ENCODE measurements around the gene SREBF2. TPM values are rescaled to one million over a fixed set of nuclear protein-coding genes. Genes with fewer than 3 reads are reported as not detected.

The SREBF2 gene
- total RNA-seq, 1 experiment from 2014 or later = 103 TPM

DNA sequence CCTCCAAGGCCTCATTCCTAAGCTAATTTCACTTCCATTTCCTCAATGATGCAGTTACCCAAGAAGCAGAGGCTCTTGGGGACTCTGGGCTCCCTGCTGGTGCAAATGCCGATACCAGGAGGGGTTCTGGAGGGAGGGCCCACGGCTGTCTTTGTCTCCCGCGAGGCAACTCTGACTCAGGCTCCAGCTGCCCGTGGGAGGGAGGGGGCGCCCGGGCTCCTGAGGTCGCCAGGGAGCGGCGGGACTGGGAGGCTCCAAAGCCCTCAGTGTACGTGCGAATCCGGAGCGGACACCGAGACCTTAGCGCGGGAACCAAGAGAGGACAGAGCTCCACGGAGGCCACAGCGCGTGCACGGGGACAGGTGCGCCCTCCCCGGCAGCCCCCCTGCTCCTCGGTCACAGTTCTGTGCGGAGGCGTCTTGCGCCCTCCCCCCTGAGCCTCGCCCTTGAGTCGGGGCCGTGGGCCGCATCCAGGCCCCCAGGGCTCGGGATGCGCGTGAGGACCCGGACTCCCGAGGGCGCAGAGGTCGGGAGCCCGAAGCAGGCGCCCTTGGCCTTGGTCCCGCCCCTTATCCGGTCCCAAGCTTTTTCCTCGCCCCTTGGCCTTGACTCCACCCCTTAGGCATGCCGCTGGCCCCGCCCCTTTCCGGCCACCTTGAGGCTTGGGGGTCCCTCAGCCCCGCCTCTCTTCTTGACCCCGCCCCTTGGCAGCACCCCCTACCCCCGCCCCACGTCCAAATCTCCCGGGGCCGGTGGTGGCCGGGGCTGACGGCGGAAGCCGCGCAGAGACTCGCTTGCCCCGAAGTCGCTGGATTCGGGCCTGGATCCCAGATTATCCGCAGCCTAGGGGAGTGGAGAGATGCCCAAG is 86.7 kb downstream of the SREBF2 start:
- H3K9me3 ChIP-seq (replicated peaks) = no peaks in the 10 kb centered on the region
- no peak overlapping the region for H3K4me3 ChIP-seq
- 0 out of 2 replicates have a peak, but pooled peaks cover 8% of the 10 kb centered on the region for H3K4me1 ChIP-seq
- H3K27ac ChIP-seq = no peak overlapping the region
- H3K36me3 ChIP-seq = no peaks in the 10 kb centered on the region
- H3K27me3 ChIP-seq = peaks cover 5% of the 10 kb centered on the region; the same call in 1 of the 2 replicates
- no peak for DNase-seq

DNA sequence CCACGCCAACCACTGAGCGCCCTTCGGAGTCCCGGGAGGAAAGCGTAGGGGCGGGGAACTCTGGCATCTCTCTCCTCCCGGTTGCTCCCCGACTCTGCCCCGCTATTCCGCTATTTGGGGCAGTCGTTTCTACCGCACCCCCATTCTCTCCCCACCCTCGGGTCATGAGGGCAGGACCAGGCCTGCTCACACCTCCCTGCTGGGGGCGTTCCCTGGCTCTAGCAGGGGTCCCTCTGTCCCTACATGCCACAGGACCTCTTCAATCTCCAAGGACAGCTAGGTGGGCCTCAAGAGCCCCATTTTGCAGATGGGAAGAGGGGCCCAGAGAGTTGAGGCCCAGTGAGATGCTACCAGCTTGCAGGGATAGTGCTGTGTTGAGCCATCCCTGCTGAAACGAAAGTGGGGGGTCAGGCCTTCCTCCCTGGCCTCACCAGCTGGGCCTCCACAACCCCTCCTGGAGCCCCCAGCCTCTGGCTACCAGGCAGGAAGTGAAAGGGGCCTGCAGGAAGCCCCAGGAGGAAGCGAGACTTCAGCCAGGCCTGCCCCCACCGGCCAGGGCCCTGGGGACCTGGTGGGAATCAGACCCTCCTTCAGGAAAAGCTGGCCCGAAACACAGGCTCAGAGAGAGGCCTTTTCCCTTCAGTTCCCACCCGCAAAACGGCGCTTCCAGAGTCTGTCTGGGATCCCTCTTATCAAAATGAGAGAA is 87.5 kb downstream of the SREBF2 start:
- Histone ChIP-seq H3K4me3 (no peak overlapping the region), H3K4me1 (0 out of 2 replicates have a peak, but pooled peaks cover 8% of the 10 kb centered on the region), H3K27ac (no peak overlapping the region), H3K27me3 (peaks cover 2% of the 10 kb centered on the region; the same call in 1 of the 2 replicates), H3K36me3 (no peaks in the 10 kb centered on the region), H3K9me3 (replicated peaks) (no peaks in the 10 kb centered on the region)
- no peak for DNase-seq

DNA sequence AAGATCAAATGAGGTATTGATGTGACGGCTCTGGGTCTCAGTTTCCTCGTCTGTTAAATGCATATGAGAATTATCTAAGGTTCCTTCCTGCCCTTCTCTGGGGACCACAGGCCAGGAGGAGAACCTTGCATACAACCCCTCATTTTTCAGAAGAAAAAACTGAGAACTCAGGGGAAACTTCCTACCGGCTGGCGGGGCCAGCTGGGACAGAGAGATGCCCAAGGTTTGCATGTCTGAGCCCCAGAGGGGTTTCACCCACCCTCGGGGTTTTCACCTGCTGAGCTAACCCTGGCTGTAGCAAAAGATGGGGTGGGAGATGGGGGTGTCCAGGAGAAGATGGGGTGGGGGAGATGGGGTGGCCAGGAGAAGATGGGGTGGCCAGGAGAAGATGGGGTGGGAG is 89.4 kb downstream of the SREBF2 start:
- Histone ChIP-seq H3K4me1 (0 out of 2 replicates have a peak, but pooled peaks cover 12% of the 10 kb centered on the region), H3K27me3 (no peaks in the 10 kb centered on the region), H3K9me3 (replicated peaks) (no peaks in the 10 kb centered on the region), H3K27ac (no peak overlapping the region), H3K4me3 (no peak overlapping the region), H3K36me3 (no peaks in the 10 kb centered on the region)
- no peak for DNase-seq

DNA sequence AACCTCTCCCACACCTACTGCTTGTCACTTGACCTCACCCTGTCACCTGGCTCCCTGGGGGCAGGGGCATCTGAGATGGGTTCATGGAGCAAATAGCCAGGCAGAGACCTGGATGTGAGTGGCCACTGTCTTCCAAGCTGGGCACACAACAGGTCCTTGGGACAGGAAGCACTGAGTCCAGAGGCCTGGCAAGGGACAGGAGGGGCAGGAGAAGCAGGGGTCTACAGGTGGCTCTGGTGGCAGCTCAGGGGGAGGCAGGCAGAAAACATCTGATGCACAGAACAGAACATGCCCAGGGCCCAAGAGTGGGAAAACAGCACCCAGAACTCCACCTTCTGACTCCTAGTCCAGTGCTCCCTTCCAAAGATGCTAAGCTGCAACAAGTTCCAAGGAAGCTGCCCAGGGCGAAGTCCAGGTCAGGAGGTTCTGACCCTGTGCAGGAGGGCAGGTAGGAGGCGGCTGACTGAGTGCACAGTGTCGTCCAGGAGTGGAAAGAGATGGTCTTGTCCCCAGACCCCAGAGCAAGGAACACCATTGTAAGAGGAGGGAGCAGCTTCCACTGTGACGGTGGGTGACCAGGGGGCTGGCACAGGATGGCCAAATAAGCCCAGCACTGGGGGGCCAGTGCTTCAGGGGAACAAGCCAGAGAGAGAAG is 90.2 kb downstream of the SREBF2 start:
- H3K36me3 ChIP-seq = no peaks in the 10 kb centered on the region
- no peaks in the 10 kb centered on the region for H3K9me3 ChIP-seq (replicated peaks)
- no peak overlapping the region for H3K27ac ChIP-seq
- H3K4me3 ChIP-seq = no peak overlapping the region
- H3K4me1 ChIP-seq = 0 out of 2 replicates have a peak, but pooled peaks cover 7% of the 10 kb centered on the region
- DNase-seq = no peak
- no peaks in the 10 kb centered on the region for H3K27me3 ChIP-seq

DNA sequence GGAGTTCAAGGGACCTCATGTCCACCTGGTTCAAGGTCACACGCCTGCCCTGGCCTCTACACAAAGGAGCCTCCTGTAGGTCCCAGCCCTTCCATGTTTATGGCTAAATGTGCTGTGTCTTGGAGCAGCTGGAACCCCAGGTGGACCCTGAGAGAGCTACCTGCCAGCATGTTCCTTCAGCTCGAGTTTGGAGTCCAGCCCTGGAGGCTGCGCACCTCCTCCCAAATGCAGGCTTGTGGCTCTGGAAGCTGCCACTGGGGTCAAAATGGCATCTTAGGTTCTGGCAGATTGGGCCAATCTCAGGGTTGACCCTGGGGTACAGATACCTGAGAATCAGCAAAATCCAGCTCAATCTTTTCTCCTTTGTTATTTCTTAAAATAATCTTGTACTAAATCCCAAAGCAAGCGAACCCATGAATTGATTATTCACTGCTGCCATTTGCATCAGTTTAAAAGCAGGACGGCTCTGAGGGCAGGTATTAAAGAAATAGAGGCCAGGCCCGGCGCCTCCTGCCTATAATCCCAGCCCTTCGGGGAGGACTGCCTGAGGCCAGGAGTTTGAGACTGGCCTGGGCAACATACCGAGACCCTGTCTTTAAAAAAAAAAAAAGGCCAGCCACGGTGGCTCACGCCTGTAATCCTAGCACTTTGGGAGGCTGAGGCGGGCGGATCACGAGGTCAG is 90.8 kb downstream of the SREBF2 start:
- no peak overlapping the region for H3K4me3 ChIP-seq
- DNase-seq = no peak
- H3K27ac ChIP-seq = no peak overlapping the region
- H3K4me1 ChIP-seq = 0 out of 2 replicates have a peak, but pooled peaks cover 3% of the 10 kb centered on the region
- no peaks in the 10 kb centered on the region for H3K27me3 ChIP-seq
- H3K9me3 ChIP-seq (replicated peaks) = no peaks in the 10 kb centered on the region
- H3K36me3 ChIP-seq = no peaks in the 10 kb centered on the region

DNA sequence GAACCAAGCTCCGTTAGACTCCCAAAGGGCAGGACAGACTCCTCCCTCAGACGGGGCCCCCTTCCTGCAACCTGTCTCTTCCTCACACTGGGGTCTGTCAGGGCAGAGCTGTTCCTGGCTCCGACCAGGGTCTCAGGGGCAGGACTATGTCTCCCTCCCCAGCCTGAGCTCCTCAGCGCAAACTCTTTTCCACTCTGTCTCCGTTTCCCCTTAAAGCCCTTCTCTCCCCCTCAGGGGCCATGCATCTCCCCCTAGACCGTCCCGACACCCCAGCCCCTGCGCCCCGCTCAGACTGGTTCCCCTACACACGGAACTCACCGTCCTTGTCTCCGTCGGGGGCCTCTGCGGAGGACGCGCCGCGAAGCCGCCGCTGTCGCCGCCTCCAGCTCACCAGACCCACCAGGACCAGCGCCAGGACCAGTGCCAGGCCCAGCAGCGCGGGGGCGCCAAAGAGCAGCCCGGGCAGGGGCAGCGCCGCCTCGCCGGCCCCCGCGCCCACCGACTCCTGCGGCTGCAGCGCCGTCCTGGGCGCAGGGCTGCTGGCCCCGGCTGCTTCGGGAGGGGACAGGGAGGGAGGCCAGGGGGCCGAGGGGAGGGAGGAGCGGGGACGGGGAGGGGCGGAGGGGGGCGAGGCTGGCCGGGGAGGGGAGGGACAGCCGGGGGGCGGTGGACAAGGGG is 93.0 kb downstream of the SREBF2 start:
- peak; percentile 72 to 76 for DNase-seq
- H3K9me3 ChIP-seq (replicated peaks) = no peaks in the 10 kb centered on the region
- no peaks in the 10 kb centered on the region for H3K27me3 ChIP-seq
- no peaks in the 10 kb centered on the region for H3K36me3 ChIP-seq
- H3K4me1 ChIP-seq = 0 out of 2 replicates have a peak, but pooled peaks cover 3% of the 10 kb centered on the region
- H3K27ac ChIP-seq = no peak overlapping the region
- H3K4me3 ChIP-seq = peak overlapping the region; percentile 65

DNA sequence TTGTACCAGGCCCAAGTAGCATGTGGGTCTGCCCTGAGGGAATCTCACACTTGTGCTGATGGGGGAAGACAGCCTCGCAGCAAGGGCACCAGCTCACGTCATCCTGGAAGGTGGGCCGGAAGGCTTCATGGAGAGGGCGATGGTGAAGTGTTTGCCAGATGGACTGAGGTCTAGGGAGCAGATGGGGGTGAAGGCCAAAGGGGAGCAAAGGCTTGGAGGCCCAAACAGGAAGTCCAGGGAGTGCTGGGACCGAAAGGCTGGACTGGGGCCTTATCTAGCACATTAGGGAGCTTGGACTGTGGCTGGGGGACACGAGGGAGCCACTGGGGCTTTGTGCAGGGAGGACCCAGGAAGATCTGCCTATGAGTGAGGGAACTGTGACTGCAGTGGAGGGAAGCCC is 94.9 kb downstream of the SREBF2 start:
- H3K27me3 ChIP-seq = no peaks in the 10 kb centered on the region
- no peak overlapping the region for H3K27ac ChIP-seq
- H3K9me3 ChIP-seq (replicated peaks) = no peaks in the 10 kb centered on the region
- no peaks in the 10 kb centered on the region for H3K36me3 ChIP-seq
- no peak overlapping the region for H3K4me3 ChIP-seq
- H3K4me1 ChIP-seq = 0 out of 2 replicates have a peak, but pooled peaks cover 3% of the 10 kb centered on the region
- no peak for DNase-seq

DNA sequence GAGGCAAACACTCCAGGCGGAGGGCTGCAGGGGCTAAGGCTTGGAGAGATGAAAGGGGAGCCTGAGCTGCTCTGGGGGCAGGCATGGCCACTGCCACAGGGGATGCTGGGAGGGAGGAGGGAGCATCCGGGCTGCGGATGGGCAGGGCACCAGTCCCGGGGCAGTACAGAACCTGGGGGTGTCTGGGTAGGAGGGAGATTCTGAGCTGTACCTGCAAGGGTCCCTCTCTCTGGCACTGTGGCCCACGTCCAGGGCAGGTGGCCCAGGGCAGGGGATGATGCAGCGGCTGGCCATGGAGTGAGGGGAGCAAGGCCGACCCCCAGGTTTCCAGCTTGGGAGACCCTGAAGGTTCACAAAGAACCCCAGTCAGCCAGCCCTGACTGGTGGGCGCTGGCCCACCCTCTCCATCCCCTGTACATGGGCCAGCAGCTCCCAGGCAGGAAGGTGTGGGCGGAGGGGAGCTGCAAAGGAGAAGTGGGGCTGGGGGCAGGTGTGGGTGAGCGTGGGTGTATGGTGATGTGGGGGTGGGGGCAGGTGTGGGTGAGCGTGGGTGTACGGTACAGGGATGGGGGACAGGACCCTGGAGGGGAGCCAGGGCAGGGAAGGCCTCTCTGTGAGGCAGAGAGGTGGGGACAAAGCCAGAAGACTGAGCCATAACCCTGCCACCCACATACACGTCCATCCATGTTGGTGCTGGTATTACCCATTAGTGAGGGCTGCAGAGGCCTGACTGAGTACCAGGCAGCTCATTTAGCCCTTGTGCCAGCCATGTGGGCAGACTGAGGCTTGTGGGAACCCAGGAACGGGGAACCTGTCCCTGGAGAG is 95.9 kb downstream of the SREBF2 start:
- Histone ChIP-seq H3K4me1 (0 out of 2 replicates have a peak, but pooled peaks cover 3% of the 10 kb centered on the region), H3K9me3 (replicated peaks) (no peaks in the 10 kb centered on the region), H3K27ac (no peak overlapping the region), H3K4me3 (no peak overlapping the region), H3K27me3 (no peaks in the 10 kb centered on the region), H3K36me3 (no peaks in the 10 kb centered on the region)
- no peak for DNase-seq

DNA sequence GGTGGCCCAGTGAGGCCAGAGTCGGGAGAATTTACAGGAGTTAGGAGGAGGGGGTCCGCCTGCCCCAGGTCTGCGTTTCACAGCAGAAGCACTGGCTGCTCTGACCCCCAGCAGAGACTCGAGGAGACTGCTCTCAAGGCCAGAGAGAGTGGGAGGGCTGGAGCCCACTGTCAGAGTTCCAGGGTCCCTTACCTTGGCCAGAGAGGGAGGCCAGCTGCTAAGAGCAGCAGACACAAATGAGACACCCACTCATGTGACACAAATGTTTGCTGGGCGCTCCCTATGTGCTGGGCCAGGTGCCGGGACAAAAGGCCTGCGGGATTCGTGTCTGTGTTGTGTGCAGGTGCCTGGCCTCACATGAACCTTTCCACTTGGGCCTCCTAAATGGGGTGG is 96.5 kb downstream of the SREBF2 start:
- H3K4me3 ChIP-seq = no peak overlapping the region
- no peak overlapping the region for H3K27ac ChIP-seq
- H3K9me3 ChIP-seq (replicated peaks) = no peaks in the 10 kb centered on the region
- H3K27me3 ChIP-seq = no peaks in the 10 kb centered on the region
- DNase-seq = no peak
- 0 out of 2 replicates have a peak, but pooled peaks cover 3% of the 10 kb centered on the region for H3K4me1 ChIP-seq
- no peaks in the 10 kb centered on the region for H3K36me3 ChIP-seq

DNA sequence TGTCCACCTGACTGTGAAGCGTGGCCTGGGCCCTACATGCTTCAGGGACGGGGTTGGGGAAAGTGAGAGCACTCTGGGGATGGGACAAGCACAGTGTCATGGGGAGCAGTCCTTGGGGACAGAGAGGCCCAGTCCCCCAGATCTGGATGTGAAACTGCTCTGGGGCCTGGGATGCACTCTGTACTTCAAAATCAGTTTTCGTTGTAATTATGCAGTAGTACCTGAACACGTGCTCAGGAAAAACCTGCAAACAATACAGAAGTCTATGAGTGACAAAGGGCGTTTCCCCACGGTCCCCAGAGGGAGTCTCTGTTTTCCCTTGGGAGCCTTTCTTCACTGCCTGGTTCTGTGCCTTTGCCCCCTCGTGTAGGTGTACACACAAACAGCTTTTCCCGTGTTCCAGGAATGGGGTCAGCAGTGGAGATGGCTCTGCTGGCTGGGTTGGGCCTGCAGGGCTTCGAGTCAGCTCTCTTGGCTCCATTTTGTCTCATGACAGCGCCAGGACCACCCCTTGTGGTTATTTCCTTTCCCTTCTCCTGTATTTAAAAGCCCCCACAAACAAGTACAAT is 98.9 kb downstream of the SREBF2 start:
- no peak overlapping the region for H3K27ac ChIP-seq
- 0 out of 2 replicates have a peak, but pooled peaks cover 3% of the 10 kb centered on the region for H3K4me1 ChIP-seq
- no peak overlapping the region for H3K4me3 ChIP-seq
- H3K27me3 ChIP-seq = no peaks in the 10 kb centered on the region
- peaks cover 4% of the 10 kb centered on the region; the same call in 1 of the 2 replicates for H3K36me3 ChIP-seq
- DNase-seq = no peak
- no peaks in the 10 kb centered on the region for H3K9me3 ChIP-seq (replicated peaks)

DNA sequence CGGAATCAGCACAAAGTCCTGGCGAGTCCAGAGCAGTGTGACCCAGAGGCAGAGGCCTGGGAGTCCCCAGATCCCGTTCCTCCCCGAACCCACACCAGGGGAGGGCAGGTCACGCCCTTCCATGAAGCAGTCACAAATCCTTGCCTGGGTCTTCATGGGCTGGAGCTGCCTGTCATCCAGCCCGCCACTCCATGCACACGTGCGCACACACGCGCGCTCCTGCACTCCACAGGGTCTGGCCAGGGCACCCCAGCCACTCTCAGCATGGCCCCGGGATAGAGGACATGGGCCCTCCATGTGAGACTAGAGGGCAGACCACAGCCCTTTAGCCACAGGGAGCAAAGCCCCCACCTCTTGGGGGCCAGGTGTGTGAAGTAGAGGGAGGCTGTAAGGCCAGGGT is 99.4 kb downstream of the SREBF2 start:
- Histone ChIP-seq H3K4me1 (no peaks in the 10 kb centered on the region), H3K36me3 (peaks cover 9% of the 10 kb centered on the region; the same call in 1 of the 2 replicates), H3K27ac (no peak overlapping the region), H3K4me3 (no peak overlapping the region), H3K9me3 (replicated peaks) (no peaks in the 10 kb centered on the region), H3K27me3 (no peaks in the 10 kb centered on the region)
- DNase-seq = no peak

DNA sequence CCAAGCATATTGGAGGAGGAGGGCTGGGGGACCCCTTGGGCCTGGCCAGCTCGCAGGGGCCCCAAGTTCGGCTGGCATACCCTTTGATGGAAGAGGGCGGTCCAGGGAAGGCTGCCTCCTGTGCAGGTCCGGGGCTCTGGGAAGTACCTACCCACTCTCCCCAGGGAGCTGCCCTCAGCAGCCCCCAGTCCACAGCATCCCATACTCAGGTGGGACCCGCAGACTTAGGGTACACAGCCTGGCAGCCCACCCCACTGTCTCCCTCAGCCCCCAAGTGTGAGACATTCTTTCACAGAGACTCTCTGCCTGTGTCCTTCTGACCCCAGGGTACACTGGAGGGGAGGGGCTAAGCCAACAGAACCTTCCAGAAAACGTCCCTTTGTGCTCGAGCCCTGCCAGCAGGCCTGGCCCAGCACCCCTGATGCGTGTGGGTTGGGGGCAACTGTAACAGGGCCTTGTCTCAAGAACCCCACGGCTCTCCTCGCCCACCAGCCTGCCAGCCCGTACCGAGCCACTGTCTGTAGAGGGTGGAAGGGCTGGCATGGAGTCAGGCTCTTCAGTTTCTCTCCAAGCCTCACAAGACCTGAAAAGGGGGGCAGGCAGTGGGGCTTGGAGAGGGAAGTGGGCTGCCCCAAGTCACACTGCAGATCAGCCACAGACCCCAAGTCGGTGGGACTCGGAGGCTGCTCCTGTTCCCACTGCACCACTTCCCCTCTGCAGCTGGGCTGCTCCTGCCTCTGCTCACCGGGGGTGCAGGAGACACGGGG is 100.7 kb downstream of the SREBF2 start:
- H3K4me1 ChIP-seq = no peaks in the 10 kb centered on the region
- H3K27ac ChIP-seq = no peak overlapping the region
- peaks cover 15% of the 10 kb centered on the region; the same call in 1 of the 2 replicates for H3K36me3 ChIP-seq
- no peak for DNase-seq
- H3K9me3 ChIP-seq (replicated peaks) = no peaks in the 10 kb centered on the region
- no peaks in the 10 kb centered on the region for H3K27me3 ChIP-seq
- H3K4me3 ChIP-seq = no peak overlapping the region

Data from SJCRH30 (cell line).